ENCODE measurements around the gene N4BP2L1.

DNA sequence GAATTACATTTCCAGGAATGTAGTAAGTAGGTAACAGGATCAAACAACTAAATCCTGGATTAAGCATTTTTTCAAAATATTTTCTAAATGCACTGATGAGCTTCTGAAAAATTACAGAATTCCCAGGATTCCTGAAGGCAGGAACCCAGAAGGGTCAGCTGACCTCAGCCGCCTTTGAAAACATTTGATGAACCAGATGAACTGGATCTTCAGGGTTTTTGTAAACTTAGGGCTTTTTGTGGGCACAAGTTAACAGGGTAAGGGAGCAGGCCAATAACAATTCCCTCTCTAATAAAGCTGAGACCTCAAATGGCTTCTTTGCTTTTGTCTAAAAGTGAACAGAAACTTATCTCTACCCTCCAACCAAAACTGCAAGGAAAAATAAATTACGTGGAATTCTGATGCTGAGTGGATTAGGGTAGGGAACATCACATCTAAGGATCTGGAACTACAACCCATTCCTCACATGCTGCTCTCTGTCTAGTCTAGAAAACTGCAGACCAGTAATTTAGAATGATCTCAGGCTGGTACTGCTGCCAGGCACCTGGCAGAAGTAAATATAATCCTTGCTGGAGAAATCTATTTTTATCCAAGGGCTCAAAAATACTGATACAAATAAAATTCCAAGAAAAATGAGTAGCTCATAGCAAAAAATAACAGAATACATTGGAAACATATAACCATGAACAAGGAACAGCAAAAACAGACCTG lies 48.2 kb upstream of the N4BP2L1 start:
- TF ChIP-seq CTCF (IDR thresholded peaks at IDR 0.05; ENCODE audit: insufficient read depth, low read length) (no peak), POLR2AphosphoS5 (IDR thresholded peaks at IDR 0.05; ENCODE audit: low read depth) (no peak), GABPA (IDR thresholded peaks at IDR 0.05; ENCODE audit: low read depth) (no peak)

Data from HL-60 (cell line).